ENCODE results near the gene SPDYE2.
"Not testable (repeated sequence)": the region's sequence is repeated elsewhere in the genome, so short reads cannot be mapped to it uniquely, and the experiment has no call there.

Gene SPDYE2

DNA sequence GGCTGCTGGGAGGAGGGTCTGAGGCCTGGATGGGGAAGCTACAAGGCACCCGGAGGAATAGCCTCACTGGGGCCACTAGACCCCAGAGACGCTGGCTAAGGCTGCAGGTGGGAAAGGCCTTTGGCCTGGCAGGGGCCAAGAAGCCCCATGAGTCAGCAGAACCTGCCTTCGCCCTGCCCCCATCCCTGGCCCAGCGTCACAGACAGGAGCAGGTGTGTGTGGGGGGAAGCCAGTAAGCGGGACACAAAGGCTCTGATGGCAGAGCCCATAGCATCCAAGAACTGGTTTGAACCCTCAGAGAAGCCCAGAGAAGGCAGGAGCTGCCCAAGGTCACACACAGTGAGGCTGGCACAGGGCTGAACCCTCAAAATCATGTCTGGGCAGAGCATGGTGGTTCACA is 55.8 kb downstream of the SPDYE2 start:
- not testable (repeated sequence) for DNase-seq

DNA sequence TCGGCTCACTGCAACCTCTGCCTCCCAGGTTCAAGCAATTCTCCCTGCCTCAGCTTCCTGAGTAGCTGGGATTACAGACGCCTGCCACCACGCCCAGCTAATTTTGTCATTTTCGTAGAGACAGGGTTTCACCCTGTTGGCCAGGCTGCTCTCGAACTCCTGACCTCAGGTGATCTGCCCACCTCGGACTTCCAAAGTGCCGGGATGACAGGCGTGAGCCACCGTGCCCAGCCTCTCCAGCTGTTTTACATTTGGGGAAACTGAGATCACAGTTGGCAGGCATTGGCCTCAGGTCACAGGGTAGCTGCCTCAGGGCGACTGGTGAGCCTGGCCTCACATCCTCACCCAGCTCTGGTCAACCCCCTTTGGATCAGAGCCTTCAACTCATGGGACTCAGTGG is 58.7 kb downstream of the SPDYE2 start:
- not testable (repeated sequence) for DNase-seq

DNA sequence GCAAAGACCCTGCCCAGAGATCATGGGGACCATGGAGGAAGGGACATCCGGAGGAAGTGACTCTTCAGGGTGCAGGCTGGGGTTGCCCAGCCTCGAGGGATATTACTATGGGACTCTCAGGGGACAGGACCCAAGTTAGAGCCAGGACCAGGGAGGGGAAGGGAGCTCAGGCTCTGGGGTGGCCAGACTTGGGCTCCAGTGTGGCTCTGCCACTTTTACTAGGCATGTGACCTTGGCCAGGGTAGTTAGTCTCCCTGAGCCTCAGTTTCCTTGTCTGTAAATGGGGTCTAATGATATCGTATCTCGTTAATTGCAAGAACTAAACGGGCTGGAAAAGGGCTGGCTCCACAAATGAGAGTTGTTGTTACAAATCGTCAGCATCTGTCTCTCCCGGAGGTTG is 59.4 kb downstream of the SPDYE2 start:
- not testable (repeated sequence) for DNase-seq

DNA sequence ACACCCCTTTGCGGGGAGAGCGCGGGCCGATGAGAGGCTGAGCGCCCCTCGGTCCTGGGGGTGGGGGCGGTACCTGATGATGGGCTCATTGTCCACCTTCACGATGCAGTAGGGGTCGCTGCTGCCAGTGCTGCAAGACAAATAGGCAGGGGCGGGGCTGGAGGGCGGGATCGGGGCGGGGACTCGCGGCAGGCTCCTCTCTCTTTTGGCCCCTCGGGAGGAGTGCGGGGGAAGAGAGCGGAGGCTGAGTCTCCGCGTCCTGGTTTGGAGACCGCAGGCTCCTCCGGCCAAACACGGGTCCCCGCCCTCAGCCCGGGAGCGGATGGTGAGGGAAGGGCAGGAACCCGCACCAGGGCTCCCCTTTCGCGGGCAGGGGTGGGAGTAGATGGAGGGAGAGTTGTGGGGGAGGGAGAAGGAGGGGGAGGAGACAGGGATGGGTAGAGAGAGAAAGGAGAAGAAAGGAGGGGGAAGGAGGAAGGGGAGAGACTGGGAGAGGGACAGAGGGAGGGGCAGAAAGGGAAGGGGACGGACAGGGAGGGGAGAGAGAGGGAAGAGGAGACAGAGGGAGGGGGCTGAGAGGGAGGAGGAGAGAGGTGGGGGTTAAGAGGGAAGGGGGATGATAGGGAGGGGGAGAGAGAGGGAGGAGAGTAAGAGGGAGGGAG is 60.1 kb downstream of the SPDYE2 start:
- not testable (repeated sequence) for DNase-seq

DNA sequence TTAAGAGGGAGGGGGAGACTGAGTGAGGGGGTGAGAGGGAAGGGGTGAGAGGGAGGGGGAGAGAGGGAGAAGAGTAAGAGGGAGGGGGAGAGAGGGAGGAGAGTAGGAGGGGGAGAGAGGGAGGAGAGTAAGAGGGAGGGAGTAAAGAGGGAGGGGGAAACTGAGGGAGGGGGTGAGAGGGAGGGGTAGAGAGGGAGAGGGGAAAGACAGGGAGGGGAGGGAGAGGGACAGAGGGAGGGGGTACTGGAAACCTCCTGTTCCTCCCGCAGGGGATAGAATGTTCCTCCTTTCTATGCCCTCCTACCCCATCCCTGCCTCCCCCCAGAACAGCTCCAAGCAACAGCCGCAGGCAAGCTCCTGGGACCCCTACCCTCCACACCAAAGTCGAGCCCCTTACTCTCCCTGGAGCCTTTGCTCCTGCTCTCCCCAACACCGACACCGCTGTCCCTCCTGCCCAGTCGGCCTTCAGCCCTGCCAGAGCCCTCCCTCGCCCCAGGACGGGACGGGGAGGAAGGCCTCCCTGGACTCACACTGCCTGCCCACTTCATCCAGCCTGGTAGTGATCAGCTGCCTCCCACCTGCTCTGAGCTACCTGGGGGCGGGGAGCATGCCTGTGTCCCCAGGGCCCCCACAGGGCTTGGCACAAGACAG is 60.8 kb downstream of the SPDYE2 start:
- DNase-seq = not testable (repeated sequence)

Data from SHP77 (cell line).